ENCODE results near the gene GMEB2.

DNA sequence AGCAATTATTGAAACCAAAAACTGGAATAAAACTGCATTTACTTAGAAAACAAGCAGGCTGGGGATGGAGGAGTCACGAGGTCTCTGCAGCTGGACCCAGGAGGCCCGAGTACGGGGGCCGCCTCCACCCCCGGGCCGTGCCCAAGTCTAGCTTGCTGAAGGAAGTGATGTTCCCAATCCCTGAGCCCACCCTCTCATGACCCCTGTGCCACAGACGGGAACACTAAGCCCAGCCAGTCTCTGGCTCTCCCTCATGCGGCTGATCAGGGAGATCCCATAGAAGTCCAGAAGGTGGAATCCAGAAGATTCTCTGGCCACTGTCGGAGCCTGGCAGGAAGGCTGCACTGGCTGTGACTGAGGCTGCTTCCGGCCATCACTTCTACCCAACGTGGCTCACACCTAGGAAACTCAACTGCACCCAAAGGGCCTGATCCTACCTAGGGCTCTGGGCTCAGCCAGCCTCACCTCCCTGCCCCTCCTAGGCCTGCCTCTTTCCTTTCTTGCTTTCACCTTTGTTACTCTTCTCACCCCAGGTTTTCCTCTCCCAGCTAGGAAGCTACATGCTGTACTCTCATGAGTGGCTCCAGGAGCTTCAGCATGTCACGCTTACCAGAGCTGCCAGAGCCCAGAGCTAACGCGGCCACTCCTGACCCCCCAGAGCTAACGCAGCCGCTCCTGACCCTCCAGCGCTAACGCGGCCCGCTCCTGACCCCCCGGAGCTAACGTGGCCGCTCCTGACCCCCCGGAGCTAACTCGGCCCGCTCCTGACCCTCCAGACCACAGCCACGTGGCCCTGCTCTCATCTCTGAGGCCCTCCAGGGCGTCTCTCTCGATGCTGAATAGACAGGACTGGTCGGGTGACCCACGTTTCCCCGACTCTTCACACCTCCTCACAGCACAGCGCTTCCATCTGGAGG lies 28.2 kb downstream of the GMEB2 start:
- TF ChIP-seq CTCF (IDR thresholded peaks at IDR 0.05): no peak
- no peak for TF ChIP-seq POLR2A (IDR thresholded peaks at IDR 0.05)
